Caco-2 (cell line): Measurements from ENCODE around the gene SLC10A3. TPM values are rescaled to one million over a fixed set of nuclear protein-coding genes. Genes with fewer than 3 reads are reported as not detected.

Source experiments
- BruUV-seq: library from RNA; stranded (reverse); fragments of 400-500 nt; replicated peaks from 2 replicates; lab custom pipeline; 2021; lab: Mats Ljungman, UMichigan
- CTCF ChIA-PET: fragments of 300-600 bp; sonication (Branson Sonifier 250); formaldehyde crosslinking; loops from one replicate; lab custom pipeline; 2022; ENCODE audit warnings: antibody characterized with exemption; lab: Charles Lee
- POLR2A ChIA-PET: fragments of 300-600 bp; sonication (Branson Sonifier 250); formaldehyde crosslinking; loops from one replicate; lab custom pipeline; 2022; ENCODE audit warnings: antibody characterized with exemption; lab: Charles Lee
- DNase-seq, 2 experiments: peaks; one replicate each; pipeline versions ENCODE4 v3.0.0 to v3.0.0-alpha.2; 2020 to 2022
- H3K27me3 ChIP-seq: replicated peaks from 2 replicates; pipeline ENCODE4 v1.6.0; 2011; ENCODE audit warnings: low read length; ENCODE audit not compliant: control insufficient read depth, insufficient read depth
- H3K36me3 ChIP-seq: 2 replicates; pipeline ENCODE4 v1.5.1; 2011; ENCODE audit warnings: low read length; ENCODE audit not compliant: control insufficient read depth, insufficient read depth
- H3K4me1 ChIP-seq: fragments of 250-450 bp; sonication (Bioruptor Pico); 2 replicates; pipeline ENCODE4 v1.5.1; 2020; ENCODE audit warnings: mild to moderate bottlenecking
- H3K4me3 ChIP-seq: 2 replicates; pipeline ENCODE4 v1.5.1; 2011; ENCODE audit warnings: low read depth, mild to moderate bottlenecking, control low read depth, low read length
- H3K9me3 ChIP-seq: fragments of 250-450 bp; sonication (Bioruptor Pico); 2 replicates; pipeline ENCODE4 v1.5.1; 2020; ENCODE audit warnings: mild to moderate bottlenecking, moderate library complexity
- H3K27ac Mint-ChIP-seq: one replicate; pipeline ENCODE4 v1.8.0; 2022; ENCODE audit warnings: mixed read lengths; ENCODE audit not compliant: unreplicated experiment
- H3K27me3 Mint-ChIP-seq: one replicate; pipeline ENCODE4 v1.8.0; 2022; ENCODE audit warnings: mixed read lengths; ENCODE audit not compliant: insufficient read depth, unreplicated experiment
- H3K36me3 Mint-ChIP-seq: one replicate; pipeline ENCODE4 v1.8.0; 2022; ENCODE audit warnings: mild to moderate bottlenecking, mixed read lengths; ENCODE audit not compliant: insufficient read depth, unreplicated experiment
- H3K4me1 Mint-ChIP-seq: one replicate; pipeline ENCODE4 v1.8.0; 2022; ENCODE audit warnings: low read depth, mixed read lengths; ENCODE audit not compliant: unreplicated experiment
- H3K4me3 Mint-ChIP-seq: one replicate; pipeline ENCODE4 v1.8.0; 2022; ENCODE audit warnings: mild to moderate bottlenecking, moderate library complexity, mixed read lengths; ENCODE audit not compliant: unreplicated experiment
- H3K9me3 Mint-ChIP-seq: one replicate; pipeline ENCODE4 v1.8.0; 2022; ENCODE audit warnings: mixed read lengths; ENCODE audit not compliant: unreplicated experiment
- intact Hi-C: fragments of 100-400 bp; cut with micrococcal nuclease; formaldehyde crosslinking; loops from one replicate; pipeline ENCODE4 v1.10.0; 2022; ENCODE audit not compliant: unreplicated experiment
- total RNA-seq: library from RNA; stranded (reverse); gene quantifications from 2 replicates; pipeline ENCODE4 v1.2.3, GENCODE V29; 2022
- TF ChIP-seq, protein P1 (sequence below), 2 experiments: fragments of 200-600 bp in 1 of 2; IDR thresholded peaks; 1 replicate in 1 of 2; 2 replicates in 1 of 2; pipeline versions ENCODE4 v1.5.1 to v1.8.0; 2011 to 2022; ENCODE audit warnings: antibody characterized with exemption in 1 of 2, control low read depth in 1 of 2, inconsistent platforms in 1 of 2, low read depth in 1 of 2, low read length in 1 of 2, mild to moderate bottlenecking in 1 of 2, moderate library complexity in 1 of 2; ENCODE audit not compliant: insufficient read depth in 1 of 2, severe bottlenecking in 1 of 2, unreplicated experiment in 1 of 2

The SLC10A3 gene
- total RNA-seq, 1 experiment from 2014 or later = 22.5 TPM

- TF ChIP-seq, protein P1, sequence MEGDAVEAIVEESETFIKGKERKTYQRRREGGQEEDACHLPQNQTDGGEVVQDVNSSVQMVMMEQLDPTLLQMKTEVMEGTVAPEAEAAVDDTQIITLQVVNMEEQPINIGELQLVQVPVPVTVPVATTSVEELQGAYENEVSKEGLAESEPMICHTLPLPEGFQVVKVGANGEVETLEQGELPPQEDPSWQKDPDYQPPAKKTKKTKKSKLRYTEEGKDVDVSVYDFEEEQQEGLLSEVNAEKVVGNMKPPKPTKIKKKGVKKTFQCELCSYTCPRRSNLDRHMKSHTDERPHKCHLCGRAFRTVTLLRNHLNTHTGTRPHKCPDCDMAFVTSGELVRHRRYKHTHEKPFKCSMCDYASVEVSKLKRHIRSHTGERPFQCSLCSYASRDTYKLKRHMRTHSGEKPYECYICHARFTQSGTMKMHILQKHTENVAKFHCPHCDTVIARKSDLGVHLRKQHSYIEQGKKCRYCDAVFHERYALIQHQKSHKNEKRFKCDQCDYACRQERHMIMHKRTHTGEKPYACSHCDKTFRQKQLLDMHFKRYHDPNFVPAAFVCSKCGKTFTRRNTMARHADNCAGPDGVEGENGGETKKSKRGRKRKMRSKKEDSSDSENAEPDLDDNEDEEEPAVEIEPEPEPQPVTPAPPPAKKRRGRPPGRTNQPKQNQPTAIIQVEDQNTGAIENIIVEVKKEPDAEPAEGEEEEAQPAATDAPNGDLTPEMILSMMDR (IDR thresholded peaks at IDR 0.05; ENCODE audit: insufficient read depth in 1 of 2, low read depth in 1 of 2, low read length in 1 of 2, severe bottlenecking in 1 of 2, unreplicated experiment in 1 of 2) = no peak
- H3K4me3 Mint-ChIP-seq = no peak overlapping the region
- POLR2A ChIA-PET = no interaction called here
- H3K9me3 ChIP-seq = no peaks in the 10 kb centered on the region
- CTCF ChIA-PET = no interaction called here
- peaks cover 10% of the 10 kb centered on the region for H3K36me3 Mint-ChIP-seq
- H3K4me1 ChIP-seq = no peaks in the 10 kb centered on the region
- H3K36me3 ChIP-seq = no peaks in the 10 kb centered on the region
- H3K27me3 Mint-ChIP-seq = no peaks in the 10 kb centered on the region
- DNase-seq = no peak
- intact Hi-C loops = no loop called here
- H3K27ac Mint-ChIP-seq = no peak overlapping the region
- H3K9me3 Mint-ChIP-seq = no peaks in the 10 kb centered on the region
- no peaks in the 10 kb centered on the region for H3K27me3 ChIP-seq
- no peaks in the 10 kb centered on the region for H3K4me1 Mint-ChIP-seq
- no TSS peak for BruUV-seq
- H3K4me3 ChIP-seq = no peak overlapping the region
These were observed 21.3 kb upstream of the SLC10A3 start for GRCh38 chrX:154511761-154512160.

- CTCF ChIA-PET = no interaction called here
- Histone ChIP-seq H3K4me3 (no peak overlapping the region), H3K36me3 (no peaks in the 10 kb centered on the region), H3K27me3 (no peaks in the 10 kb centered on the region), H3K9me3 (no peaks in the 10 kb centered on the region), H3K4me1 (no peaks in the 10 kb centered on the region)
- BruUV-seq = no TSS peak
- Mint-ChIP-seq H3K27ac (no peak overlapping the region), H3K9me3 (no peaks in the 10 kb centered on the region), H3K4me3 (no peak overlapping the region), H3K36me3 (peaks cover 5% of the 10 kb centered on the region), H3K4me1 (no peaks in the 10 kb centered on the region), H3K27me3 (no peaks in the 10 kb centered on the region)
- no peak for DNase-seq
- POLR2A ChIA-PET = no interaction called here
- TF ChIP-seq, protein P1 (IDR thresholded peaks at IDR 0.05; ENCODE audit: insufficient read depth in 1 of 2, low read depth in 1 of 2, low read length in 1 of 2, severe bottlenecking in 1 of 2, unreplicated experiment in 1 of 2) = no peak
- intact Hi-C loops = no loop called here
These were observed 19.0 kb upstream of the SLC10A3 start for GRCh38 chrX:154509455-154509854.

DNA sequence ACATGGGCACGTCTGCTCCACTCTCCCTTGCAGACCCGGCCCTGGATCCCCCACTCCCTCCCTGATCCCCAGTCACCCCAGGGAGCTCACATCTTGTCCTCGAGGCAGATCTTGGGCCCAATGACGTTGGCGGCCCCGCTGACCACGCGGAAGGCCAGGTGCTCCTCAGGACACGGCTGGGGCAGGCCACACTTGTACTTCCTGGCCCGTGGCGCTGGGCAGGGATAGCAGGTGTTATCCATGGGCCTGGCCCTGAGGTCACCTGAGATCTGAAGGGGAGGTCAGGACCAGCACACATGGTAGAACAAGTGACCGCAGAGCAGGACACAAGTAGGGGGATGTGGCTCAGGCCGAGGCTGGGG, 17.9 kb upstream of the SLC10A3 start:
- Histone ChIP-seq H3K4me3 (no peak overlapping the region), H3K27me3 (no peaks in the 10 kb centered on the region), H3K4me1 (no peaks in the 10 kb centered on the region), H3K36me3 (no peaks in the 10 kb centered on the region), H3K9me3 (no peaks in the 10 kb centered on the region)
- TF ChIP-seq, protein P1 (IDR thresholded peaks at IDR 0.05; ENCODE audit: insufficient read depth in 1 of 2, low read depth in 1 of 2, low read length in 1 of 2, severe bottlenecking in 1 of 2, unreplicated experiment in 1 of 2) = no peak
- Mint-ChIP-seq H3K9me3 (no peaks in the 10 kb centered on the region), H3K4me3 (no peak overlapping the region), H3K27ac (no peak overlapping the region), H3K27me3 (no peaks in the 10 kb centered on the region), H3K4me1 (no peaks in the 10 kb centered on the region), H3K36me3 (peaks cover 5% of the 10 kb centered on the region)
- BruUV-seq = no TSS peak
- no peak for DNase-seq
- ChIA-PET POLR2A (no interaction called here), CTCF (no interaction called here)
- intact Hi-C loops = no loop called here
